DND-41 (cell line): ENCODE results near the gene SMAGP.

Experiments used
- CTCF ChIP-seq: IDR thresholded peaks from 2 replicates; pipeline ENCODE4 v1.5.1; 2012; ENCODE audit warnings: borderline replicate concordance, low read length, moderate library complexity, mild to moderate bottlenecking; ENCODE audit not compliant: poor library complexity, severe bottlenecking; ENCODE audit errors: extremely low read depth
- EZH2 ChIP-seq: IDR thresholded peaks from 3 replicates; pipeline ENCODE4 v1.6.1; 2012; ENCODE audit warnings: borderline replicate concordance, low read depth, mild to moderate bottlenecking, moderate library complexity, low read length, inconsistent platforms; ENCODE audit not compliant: severe bottlenecking

GRCh38 chr12:51242876-51243275, 27.3 kb downstream of the SMAGP start:
- no peak for TF ChIP-seq CTCF
- no peak for TF ChIP-seq EZH2
